Thyroid gland (tissue), 4 donors: ENCODE results near the gene ATXN7L1.

Source experiments
- POLR2A ChIP-seq, 2 donors: fragments of 450-650 bp; IDR thresholded peaks; one replicate each; pipeline ENCODE4 v1.6.1; 2017; ENCODE audit warnings: antibody characterized with exemption in 2 of 2, mild to moderate bottlenecking in 2 of 2, moderate library complexity in 1 of 2
- TF ChIP-seq, protein P1 (sequence below), 6 experiments: fragments of 200-600 bp in 3 of 6; fragments of 450-650 bp in 3 of 6; sonication (generic) in 3 of 6; IDR thresholded peaks; one replicate each; pipeline ENCODE4 v1.5.1; 2016 to 2019; ENCODE audit warnings: antibody characterized with exemption in 6 of 6, mild to moderate bottlenecking in 2 of 6, inconsistent platforms in 1 of 6, moderate library complexity in 1 of 6

DNA sequence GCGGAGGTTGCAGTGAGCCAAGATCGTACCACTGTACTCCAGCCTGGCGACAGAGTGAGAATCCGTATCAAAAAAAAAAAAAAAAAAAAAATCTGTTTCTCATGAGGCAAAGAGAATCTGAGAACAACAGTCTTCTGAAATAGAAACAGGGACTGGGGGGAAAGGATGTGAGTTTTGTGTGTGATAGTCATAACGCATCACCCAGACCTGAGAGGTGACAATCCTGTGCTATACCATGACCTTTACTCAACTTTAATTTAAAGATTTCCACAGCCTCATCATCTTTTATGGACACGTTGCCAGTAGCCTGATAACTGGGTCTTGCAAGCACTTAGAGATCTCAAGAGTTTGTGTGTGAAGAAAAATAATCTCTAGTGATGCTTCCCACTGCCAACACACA lies 2.3 kb downstream of the ATXN7L1 start:
- TF ChIP-seq, protein P1, sequence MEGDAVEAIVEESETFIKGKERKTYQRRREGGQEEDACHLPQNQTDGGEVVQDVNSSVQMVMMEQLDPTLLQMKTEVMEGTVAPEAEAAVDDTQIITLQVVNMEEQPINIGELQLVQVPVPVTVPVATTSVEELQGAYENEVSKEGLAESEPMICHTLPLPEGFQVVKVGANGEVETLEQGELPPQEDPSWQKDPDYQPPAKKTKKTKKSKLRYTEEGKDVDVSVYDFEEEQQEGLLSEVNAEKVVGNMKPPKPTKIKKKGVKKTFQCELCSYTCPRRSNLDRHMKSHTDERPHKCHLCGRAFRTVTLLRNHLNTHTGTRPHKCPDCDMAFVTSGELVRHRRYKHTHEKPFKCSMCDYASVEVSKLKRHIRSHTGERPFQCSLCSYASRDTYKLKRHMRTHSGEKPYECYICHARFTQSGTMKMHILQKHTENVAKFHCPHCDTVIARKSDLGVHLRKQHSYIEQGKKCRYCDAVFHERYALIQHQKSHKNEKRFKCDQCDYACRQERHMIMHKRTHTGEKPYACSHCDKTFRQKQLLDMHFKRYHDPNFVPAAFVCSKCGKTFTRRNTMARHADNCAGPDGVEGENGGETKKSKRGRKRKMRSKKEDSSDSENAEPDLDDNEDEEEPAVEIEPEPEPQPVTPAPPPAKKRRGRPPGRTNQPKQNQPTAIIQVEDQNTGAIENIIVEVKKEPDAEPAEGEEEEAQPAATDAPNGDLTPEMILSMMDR (IDR thresholded peaks at IDR 0.05) = no peak
- TF ChIP-seq POLR2A (IDR thresholded peaks at IDR 0.05) = no peak
